Measurements from ENCODE around the gene ATAD3C. TPM values are rescaled to one million over a fixed set of nuclear protein-coding genes. Genes with fewer than 3 reads are reported as not detected.

Gene ATAD3C
- total RNA-seq: 10 to 100 TPM in 5 of 6 donors, 1 to 10 TPM in 1; 9.2 to 20.9 (median 14.7) TPM

- H3K27me3 ChIP-seq: no peaks in the 10 kb centered on the region
- H3K4me3 ChIP-seq: no peak within 1 kb of the TSS
- DNase-seq: no peak
- 81 to 85% methylated on average over 6 of the region's 6 CpGs for WGBS, 2 donors
- ATAC-seq (ENCODE audit: low FRiP score in 2 of 2): no peak
- TF ChIP-seq POLR2A (IDR thresholded peaks at IDR 0.05) (no peak), EP300 (IDR thresholded peaks at IDR 0.05) (no peak)
- TF ChIP-seq, protein P1, sequence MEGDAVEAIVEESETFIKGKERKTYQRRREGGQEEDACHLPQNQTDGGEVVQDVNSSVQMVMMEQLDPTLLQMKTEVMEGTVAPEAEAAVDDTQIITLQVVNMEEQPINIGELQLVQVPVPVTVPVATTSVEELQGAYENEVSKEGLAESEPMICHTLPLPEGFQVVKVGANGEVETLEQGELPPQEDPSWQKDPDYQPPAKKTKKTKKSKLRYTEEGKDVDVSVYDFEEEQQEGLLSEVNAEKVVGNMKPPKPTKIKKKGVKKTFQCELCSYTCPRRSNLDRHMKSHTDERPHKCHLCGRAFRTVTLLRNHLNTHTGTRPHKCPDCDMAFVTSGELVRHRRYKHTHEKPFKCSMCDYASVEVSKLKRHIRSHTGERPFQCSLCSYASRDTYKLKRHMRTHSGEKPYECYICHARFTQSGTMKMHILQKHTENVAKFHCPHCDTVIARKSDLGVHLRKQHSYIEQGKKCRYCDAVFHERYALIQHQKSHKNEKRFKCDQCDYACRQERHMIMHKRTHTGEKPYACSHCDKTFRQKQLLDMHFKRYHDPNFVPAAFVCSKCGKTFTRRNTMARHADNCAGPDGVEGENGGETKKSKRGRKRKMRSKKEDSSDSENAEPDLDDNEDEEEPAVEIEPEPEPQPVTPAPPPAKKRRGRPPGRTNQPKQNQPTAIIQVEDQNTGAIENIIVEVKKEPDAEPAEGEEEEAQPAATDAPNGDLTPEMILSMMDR (IDR thresholded peaks at IDR 0.05): no peak
- no peaks in the 10 kb centered on the region for H3K9me3 ChIP-seq
- no peaks in the 10 kb centered on the region for H3K36me3 ChIP-seq
- no peak within 1 kb of the TSS for H3K27ac ChIP-seq
- H3K4me1 ChIP-seq: no peaks in the 10 kb centered on the region
These were observed at the start of gene ATAD3C for GRCh38 chr1:1449099-1449739. Gene ATAD3C (plus strand): TSS chr1:1449689. CDS start chr1:1450684, 995 bp downstream.

DNA sequence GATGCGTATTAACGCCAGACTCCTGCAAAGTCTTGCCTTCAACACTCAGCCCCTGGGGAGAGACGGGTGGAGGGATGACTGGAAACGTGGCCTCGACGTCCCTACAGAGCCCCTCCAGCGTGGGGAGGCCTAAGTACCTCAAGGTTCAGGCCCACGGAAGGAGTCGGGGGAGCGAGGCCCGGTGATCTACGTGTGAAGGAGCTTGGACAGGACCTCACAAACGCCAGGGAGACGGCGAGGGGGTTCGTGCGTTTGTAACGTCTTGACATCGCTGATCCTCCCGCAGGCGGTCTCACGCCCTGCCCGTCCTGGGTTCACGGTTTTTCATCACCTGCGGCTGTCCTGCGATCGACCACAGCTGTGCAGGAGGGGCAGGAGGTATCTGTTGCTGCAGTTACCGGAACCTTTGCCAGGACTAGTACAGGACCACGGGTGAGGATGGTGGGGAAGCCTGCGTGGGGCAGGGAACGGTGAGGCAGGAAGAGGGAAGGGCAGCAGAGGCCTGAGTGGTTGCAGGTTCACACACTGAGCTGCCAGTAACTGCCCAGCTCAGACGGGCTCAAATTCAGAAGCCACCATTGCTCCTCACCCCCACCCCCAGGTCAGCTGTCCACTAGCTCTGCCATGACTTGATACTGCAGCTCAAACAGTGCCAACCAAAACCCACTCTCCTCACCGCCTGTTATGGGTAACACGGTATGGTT is 49.5 kb upstream of the ATAD3C start:
- peaks cover 25 to 70% (median 56%) of the 10 kb centered on the region in 4 donors for H3K36me3 ChIP-seq
- no peak for DNase-seq
- WGBS, 2 donors: 2 to 6% methylated on average over 23 to 30 of the region's 34 CpGs
- H3K4me3 ChIP-seq: peak overlapping the region; percentile 83 to 100 (median 99)
- ATAC-seq (ENCODE audit: low FRiP score in 2 of 2): peak in 1 of 2 donors; percentile 8
- H3K9me3 ChIP-seq: no peaks in the 10 kb centered on the region
- no peaks in the 10 kb centered on the region for H3K27me3 ChIP-seq
- peaks cover 24 to 47% (median 27%) of the 10 kb centered on the region in 4 donors for H3K4me1 ChIP-seq
- TF ChIP-seq, protein P1 (IDR thresholded peaks at IDR 0.05): no peak
- TF ChIP-seq EP300 (IDR thresholded peaks at IDR 0.05): no peak
- TF ChIP-seq POLR2A (IDR thresholded peaks at IDR 0.05): no peak
- TF ChIP-seq POLR2AphosphoS5 (IDR thresholded peaks at IDR 0.05): no peak
- peak overlapping the region; percentile 90 to 94 (median 93) for H3K27ac ChIP-seq

DNA sequence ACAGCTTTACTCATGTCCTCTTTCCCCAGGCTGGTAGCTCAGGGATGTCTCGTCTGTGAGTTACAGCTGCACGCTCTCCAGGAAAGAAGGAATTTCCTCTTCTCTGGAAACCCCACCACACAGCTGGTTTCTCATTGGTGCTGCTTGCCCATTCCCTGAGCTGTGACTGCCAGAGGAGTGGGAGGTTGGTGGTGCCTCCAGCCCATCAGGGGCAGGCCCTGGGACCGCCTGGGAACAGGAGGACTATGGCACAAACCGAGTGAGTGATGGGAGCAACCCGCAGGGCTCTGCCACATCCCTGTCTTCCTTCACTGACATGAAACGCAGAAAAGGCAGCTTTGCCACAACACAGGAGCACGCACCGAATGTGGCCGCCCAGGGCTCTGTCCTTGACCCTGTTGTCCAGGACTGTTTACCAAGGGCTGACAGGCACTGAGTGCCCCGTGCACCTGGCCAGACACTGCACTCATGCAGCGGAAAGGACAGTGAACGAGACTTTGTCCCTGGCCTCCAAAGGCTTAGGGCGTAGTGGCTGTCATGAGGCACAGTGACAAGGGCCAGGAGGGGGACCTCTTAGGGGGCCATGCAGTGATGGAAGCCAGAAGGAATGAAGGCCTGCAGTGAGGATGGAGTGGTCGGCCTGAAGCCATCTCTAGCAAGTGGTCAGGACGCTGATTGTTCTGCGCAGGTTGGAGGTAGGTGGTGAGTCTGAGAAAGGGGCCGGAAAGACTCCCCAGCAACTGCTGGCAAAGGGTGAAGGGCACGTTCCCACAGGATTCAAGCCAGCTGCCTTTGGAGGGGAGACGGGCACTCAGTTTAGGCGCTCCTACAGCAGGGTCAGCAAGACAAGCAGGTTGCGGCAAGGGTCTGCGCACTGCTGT is 48.7 kb upstream of the ATAD3C start:
- TF ChIP-seq EP300 (IDR thresholded peaks at IDR 0.05): no peak
- no peak for TF ChIP-seq POLR2AphosphoS5 (IDR thresholded peaks at IDR 0.05)
- TF ChIP-seq, protein P1 (IDR thresholded peaks at IDR 0.05): no peak
- no peak for TF ChIP-seq POLR2A (IDR thresholded peaks at IDR 0.05)
- H3K27me3 ChIP-seq: no peaks in the 10 kb centered on the region
- H3K27ac ChIP-seq: peak overlapping the region; percentile 90 to 94 (median 93)
- H3K4me3 ChIP-seq: peak overlapping the region in 3 of 4 donors; percentile 98 to 100 (median 100)
- peaks cover 30 to 50% (median 34%) of the 10 kb centered on the region in 4 donors for H3K4me1 ChIP-seq
- ATAC-seq (ENCODE audit: low FRiP score in 2 of 2): no peak
- DNase-seq: no peak
- H3K9me3 ChIP-seq: no peaks in the 10 kb centered on the region
- H3K36me3 ChIP-seq: peaks cover 25 to 70% (median 58%) of the 10 kb centered on the region in 4 donors
- WGBS, 2 donors: 88 to 90% methylated on average over 7 to 22 of the region's 22 CpGs

GRCh38 chr1:1401457-1402010 is 48.0 kb upstream of the ATAD3C start:
- no peak for DNase-seq
- Histone ChIP-seq H3K9me3 (no peaks in the 10 kb centered on the region), H3K27ac (no peak overlapping the region), H3K27me3 (no peaks in the 10 kb centered on the region), H3K4me3 (no peak overlapping the region), H3K4me1 (peaks cover 37 to 58% (median 41%) of the 10 kb centered on the region in 4 donors), H3K36me3 (peaks cover 23 to 69% (median 55%) of the 10 kb centered on the region in 4 donors)
- TF ChIP-seq POLR2A (IDR thresholded peaks at IDR 0.05) (no peak), EP300 (IDR thresholded peaks at IDR 0.05) (no peak), POLR2AphosphoS5 (IDR thresholded peaks at IDR 0.05) (no peak)
- ATAC-seq (ENCODE audit: low FRiP score in 2 of 2): no peak
- WGBS, 2 donors: 86 to 90% methylated on average over 4 to 7 of the region's 7 CpGs

All from upper lobe of left lung (tissue), 6 donors.